Activated CD4-positive, alpha-beta T cell treated with anti-CD3 and anti-CD28 coated beads, Interleukin-2, amount 50 U/mL, for 48 hours (primary cell): ENCODE measurements around the gene AGAP2.
A peak's percentile ranks its signal among the peaks of the same experiment; 100 is the strongest.
"Not testable (repeated sequence)": the region's sequence is repeated elsewhere in the genome, so short reads cannot be mapped to it uniquely, and the experiment has no call there.

Experiments used
- DNase-seq, 2 experiments: peaks; one replicate each; pipeline ENCODE4 v3.0.0-alpha.2; 2020

Gene AGAP2

GRCh38 chr12:57735198-57735855 is 3.2 kb downstream of the AGAP2 start:
- DNase-seq = no peak

GRCh38 chr12:57734591-57734990 is 4.0 kb downstream of the AGAP2 start:
- no peak for DNase-seq

GRCh38 chr12:57733928-57734327 is 4.6 kb downstream of the AGAP2 start:
- DNase-seq = no peak

- no peak for DNase-seq
Measured at GRCh38 chr12:57732726-57733593, 5.6 kb downstream of the AGAP2 start.

- DNase-seq = no peak
Measured at GRCh38 chr12:57732270-57732669, 6.3 kb downstream of the AGAP2 start.

- no peak for DNase-seq
Measured at GRCh38 chr12:57731411-57732080, 7.0 kb downstream of the AGAP2 start.

- DNase-seq = no peak
Measured at GRCh38 chr12:57730336-57731067, 8.0 kb downstream of the AGAP2 start.

- no peak for DNase-seq
Measured at GRCh38 chr12:57729321-57729844, 9.2 kb downstream of the AGAP2 start.

GRCh38 chr12:57727758-57728395 is 10.7 kb downstream of the AGAP2 start:
- DNase-seq = no peak

GRCh38 chr12:57726884-57727757 is 11.4 kb downstream of the AGAP2 start:
- DNase-seq = no peak

- peak; percentile 27 to 32 for DNase-seq
Measured at GRCh38 chr12:57726151-57726883, 12.2 kb downstream of the AGAP2 start.

GRCh38 chr12:57725851-57726150 is 12.7 kb downstream of the AGAP2 start:
- DNase-seq = no peak

- no peak for DNase-seq
Measured at GRCh38 chr12:57724936-57725740, 13.4 kb downstream of the AGAP2 start.

GRCh38 chr12:57724003-57724935 is 14.3 kb downstream of the AGAP2 start:
- DNase-seq = no peak

- no peak for DNase-seq
Measured at GRCh38 chr12:57723630-57723962, 14.9 kb downstream of the AGAP2 start.

GRCh38 chr12:57722716-57723629 is 15.6 kb downstream of the AGAP2 start:
- DNase-seq = no peak

- DNase-seq = not testable (repeated sequence)
Measured at GRCh38 chr12:57721846-57722608, 16.5 kb downstream of the AGAP2 start.
